C4-2B (cell line): Measurements from ENCODE around the gene TRPV4.

ENCODE experiments used
- CTCF ChIP-seq: fragments of 450-650 bp; conservative IDR thresholded peaks from 2 replicates; pipeline ENCODE4 v1.5.1; 2017; ENCODE audit warnings: mild to moderate bottlenecking
- ZFX ChIP-seq: fragments of 450-650 bp; IDR thresholded peaks from 2 replicates; pipeline ENCODE4 v1.6.1; 2017

DNA sequence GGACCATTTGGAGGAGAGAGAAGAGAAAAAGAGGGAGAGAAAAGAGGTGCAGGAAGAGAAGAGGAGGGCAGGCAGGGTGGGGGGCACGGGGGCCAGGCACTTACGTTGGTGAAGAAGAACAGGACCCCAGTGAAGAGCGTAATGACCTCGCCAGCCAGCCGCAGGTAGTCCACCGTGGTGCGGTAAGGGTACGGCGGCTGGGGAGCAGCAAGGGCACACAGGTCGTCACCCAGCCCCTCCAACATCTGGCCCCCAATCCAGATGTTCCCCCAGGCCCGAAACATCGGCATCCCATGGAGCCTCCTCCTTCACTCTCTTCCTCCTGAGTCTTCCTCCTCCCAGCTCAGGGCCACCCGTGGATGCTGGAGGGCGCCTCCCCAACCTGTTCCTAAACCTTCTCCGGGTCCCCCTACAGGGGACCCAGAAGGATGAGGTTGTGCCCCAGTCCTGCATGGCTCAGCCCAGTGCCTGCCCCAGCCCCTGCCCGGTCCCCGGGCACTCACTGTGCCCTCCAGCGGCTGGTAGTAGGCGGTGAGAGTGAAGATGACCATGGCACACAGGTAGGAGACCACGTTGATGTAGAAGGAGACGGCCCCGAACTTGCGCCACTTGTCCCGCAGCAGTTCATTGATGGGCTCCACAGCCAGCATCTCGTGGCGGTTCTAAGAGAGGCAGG is 39.2 kb downstream of the TRPV4 start:
- TF ChIP-seq CTCF (no peak), ZFX (no peak)
